HG03064 (cell line): ENCODE results near the gene CDHR4.
A peak's percentile ranks its signal among the peaks of the same experiment; 100 is the strongest.
"Not testable (repeated sequence)": the region's sequence is repeated elsewhere in the genome, so short reads cannot be mapped to it uniquely, and the experiment has no call there.

ENCODE experiments used
- ATAC-seq: cut with Tn5 transposase; IDR thresholded peaks from one replicate; pipeline ENCODE4 v1.9.1; 2021; ENCODE audit warnings: low read depth; ENCODE audit not compliant: unreplicated experiment

CDHR4 gene

GRCh38 chr3:49803465-49804140 is 3.9 kb upstream of the CDHR4 start:
- no peak for ATAC-seq

GRCh38 chr3:49802719-49803464 is 3.2 kb upstream of the CDHR4 start, which contains the start of gene INKA1:
TSS of gene INKA1 (plus strand) at chr3:49803261. CDS start at chr3:49803393, 132 bp downstream.
- ATAC-seq = peak; percentile 50

GRCh38 chr3:49801160-49801559 is 1.5 kb upstream of the CDHR4 start:
- ATAC-seq = no peak

- no peak for ATAC-seq
Observed at GRCh38 chr3:49799105-49799504, 568 bp downstream of the CDHR4 start.

- no peak for ATAC-seq
Observed at GRCh38 chr3:49794926-49795905, 4.5 kb downstream of the CDHR4 start.

GRCh38 chr3:49794431-49794830 is 5.2 kb downstream of the CDHR4 start:
- ATAC-seq = no peak

- ATAC-seq = no peak
Observed at GRCh38 chr3:49793486-49794085, 6.1 kb downstream of the CDHR4 start.

- no peak for ATAC-seq
Observed at GRCh38 chr3:49792371-49793150, 7.1 kb downstream of the CDHR4 start.

- ATAC-seq = no peak
Observed at GRCh38 chr3:49791571-49791970, 8.1 kb downstream of the CDHR4 start.

- no peak for ATAC-seq
Observed at GRCh38 chr3:49790626-49791411, 8.9 kb downstream of the CDHR4 start.

GRCh38 chr3:49788056-49788455 is 11.6 kb downstream of the CDHR4 start:
- no peak for ATAC-seq

- ATAC-seq = no peak
Observed at GRCh38 chr3:49787536-49787935, 12.1 kb downstream of the CDHR4 start.

GRCh38 chr3:49787182-49787464 is 12.6 kb downstream of the CDHR4 start:
- no peak for ATAC-seq

- peak; percentile 98 for ATAC-seq
Observed at GRCh38 chr3:49786357-49787181, 13.1 kb downstream of the CDHR4 start, which contains the start of gene IP6K1. TSS of gene IP6K1 (minus strand) at chr3:49786542. CDS start at chr3:49748040, 38,502 bp downstream.

- ATAC-seq = peak; percentile 35
Observed at GRCh38 chr3:49785565-49786356, 13.9 kb downstream of the CDHR4 start.

GRCh38 chr3:49782277-49782676 is 17.4 kb downstream of the CDHR4 start:
- ATAC-seq = not testable (repeated sequence)

- ATAC-seq = no peak
Observed at GRCh38 chr3:49781415-49782199, 18.1 kb downstream of the CDHR4 start.
